DND-41 (cell line): Measurements from ENCODE around the gene SLC2A13.

Experiments
- ATAC-seq: fragments of 200-7000 bp; cut with Tn5 transposase; 3 replicates; pipeline ENCODE4 v1.9.1; 2021; ENCODE audit warnings: low read depth; ENCODE audit not compliant: insufficient read depth
- DNase-seq: peaks from one replicate; pipeline ENCODE4 v3.0.0-alpha.2; 2020
- H2AFZ ChIP-seq: 2 replicates; pipeline ENCODE4 v1.6.0; 2012; ENCODE audit warnings: low read depth, low read length
- H3K27ac ChIP-seq: 2 replicates; pipeline ENCODE4 v1.5.1; 2012; ENCODE audit warnings: low read length, inconsistent platforms
- H3K27me3 ChIP-seq: fragments of 200-600 bp; sonication (generic); 2 replicates; pipeline ENCODE4 v1.6.0; 2012; ENCODE audit warnings: low read length, mild to moderate bottlenecking, inconsistent platforms; ENCODE audit not compliant: insufficient read depth, poor library complexity
- H3K36me3 ChIP-seq: 2 replicates; pipeline ENCODE4 v1.5.1; 2012; ENCODE audit warnings: low read length, inconsistent platforms; ENCODE audit not compliant: insufficient read depth
- H3K4me1 ChIP-seq: 2 replicates; pipeline ENCODE4 v1.5.1; 2012; ENCODE audit warnings: mild to moderate bottlenecking, low read length; ENCODE audit not compliant: insufficient read depth
- H3K4me2 ChIP-seq: 2 replicates; pipeline ENCODE4 v1.6.0; 2012; ENCODE audit warnings: mild to moderate bottlenecking, moderate library complexity, low read length, inconsistent platforms; ENCODE audit not compliant: insufficient read depth
- H3K4me3 ChIP-seq, 2 experiments: fragments of 200-600 bp in 1 of 2; shearing (Covaris generic) in 1 of 2; 2 replicates each; pipeline ENCODE4 v1.5.1; 2012 to 2016; ENCODE audit warnings: inconsistent platforms in 2 of 2, low read length in 2 of 2, mild to moderate bottlenecking in 2 of 2, low read depth in 1 of 2, moderate library complexity in 1 of 2
- H3K79me2 ChIP-seq: 2 replicates; pipeline ENCODE4 v1.6.0; 2012; ENCODE audit warnings: low read length, inconsistent platforms; ENCODE audit not compliant: insufficient read depth
- H3K9ac ChIP-seq: 2 replicates; pipeline ENCODE4 v1.6.0; 2012; ENCODE audit warnings: low read depth, mild to moderate bottlenecking, inconsistent platforms, low read length, moderate library complexity
- H3K9me3 ChIP-seq: 2 replicates; pipeline ENCODE4 v1.5.1; 2012; ENCODE audit warnings: low read length, moderate library complexity, mild to moderate bottlenecking, inconsistent platforms; ENCODE audit not compliant: insufficient read depth, severe bottlenecking
- H4K20me1 ChIP-seq: 2 replicates; pipeline ENCODE4 v1.6.0; 2012; ENCODE audit warnings: low read length; ENCODE audit not compliant: insufficient read depth
- EZH2 ChIP-seq: IDR thresholded peaks from 3 replicates; pipeline ENCODE4 v1.6.1; 2012; ENCODE audit warnings: borderline replicate concordance, low read depth, mild to moderate bottlenecking, moderate library complexity, low read length, inconsistent platforms; ENCODE audit not compliant: severe bottlenecking
- TF ChIP-seq, protein P1 (sequence below): IDR thresholded peaks from 2 replicates; pipeline ENCODE4 v1.5.1; 2012; ENCODE audit warnings: borderline replicate concordance, low read length, moderate library complexity, mild to moderate bottlenecking; ENCODE audit not compliant: poor library complexity, severe bottlenecking; ENCODE audit errors: extremely low read depth

SLC2A13 gene

DNA sequence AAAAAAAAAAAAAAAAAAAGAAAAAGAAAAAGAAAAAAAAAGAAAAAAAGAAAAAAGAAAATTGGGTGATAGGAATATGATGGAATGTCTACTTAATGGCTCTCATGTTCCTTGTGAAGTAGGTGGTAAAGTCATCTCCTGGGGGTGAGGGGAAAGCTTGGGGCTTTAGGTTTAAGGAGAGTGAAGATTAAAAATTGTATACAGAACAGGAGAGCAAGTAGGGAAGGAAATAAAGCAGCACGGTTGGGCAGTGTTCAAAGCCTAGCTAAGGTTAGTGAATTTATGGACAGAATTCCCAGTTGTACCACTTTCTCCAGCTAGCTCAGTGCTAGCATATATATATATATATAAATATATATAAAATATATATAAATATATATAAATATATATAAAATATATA is 40.0 kb upstream of the SLC2A13 start:
- H3K9ac ChIP-seq, result no peak overlapping the region
- no peak overlapping the region for H3K27ac ChIP-seq
- no peaks in the 10 kb centered on the region for H3K79me2 ChIP-seq
- DNase-seq (no peak), ATAC-seq (no peak)
- H3K27me3 ChIP-seq, result no peaks in the 10 kb centered on the region
- H3K4me2 ChIP-seq, result no peak overlapping the region
- H2AFZ ChIP-seq, result no peak overlapping the region
- H4K20me1 ChIP-seq, result no peaks in the 10 kb centered on the region
- no peaks in the 10 kb centered on the region for H3K4me1 ChIP-seq
- H3K9me3 ChIP-seq, result no peaks in the 10 kb centered on the region
- no peak overlapping the region for H3K4me3 ChIP-seq
- no peak for TF ChIP-seq EZH2
- TF ChIP-seq, protein P1, sequence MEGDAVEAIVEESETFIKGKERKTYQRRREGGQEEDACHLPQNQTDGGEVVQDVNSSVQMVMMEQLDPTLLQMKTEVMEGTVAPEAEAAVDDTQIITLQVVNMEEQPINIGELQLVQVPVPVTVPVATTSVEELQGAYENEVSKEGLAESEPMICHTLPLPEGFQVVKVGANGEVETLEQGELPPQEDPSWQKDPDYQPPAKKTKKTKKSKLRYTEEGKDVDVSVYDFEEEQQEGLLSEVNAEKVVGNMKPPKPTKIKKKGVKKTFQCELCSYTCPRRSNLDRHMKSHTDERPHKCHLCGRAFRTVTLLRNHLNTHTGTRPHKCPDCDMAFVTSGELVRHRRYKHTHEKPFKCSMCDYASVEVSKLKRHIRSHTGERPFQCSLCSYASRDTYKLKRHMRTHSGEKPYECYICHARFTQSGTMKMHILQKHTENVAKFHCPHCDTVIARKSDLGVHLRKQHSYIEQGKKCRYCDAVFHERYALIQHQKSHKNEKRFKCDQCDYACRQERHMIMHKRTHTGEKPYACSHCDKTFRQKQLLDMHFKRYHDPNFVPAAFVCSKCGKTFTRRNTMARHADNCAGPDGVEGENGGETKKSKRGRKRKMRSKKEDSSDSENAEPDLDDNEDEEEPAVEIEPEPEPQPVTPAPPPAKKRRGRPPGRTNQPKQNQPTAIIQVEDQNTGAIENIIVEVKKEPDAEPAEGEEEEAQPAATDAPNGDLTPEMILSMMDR, result no peak
- no peaks in the 10 kb centered on the region for H3K36me3 ChIP-seq

GRCh38 chr12:40144023-40144422 is 38.1 kb upstream of the SLC2A13 start:
- H4K20me1 ChIP-seq, result no peaks in the 10 kb centered on the region
- H2AFZ ChIP-seq, result no peak overlapping the region
- ATAC-seq, result no peak
- H3K9ac ChIP-seq, result no peak overlapping the region
- no peak overlapping the region for H3K4me3 ChIP-seq
- no peaks in the 10 kb centered on the region for H3K36me3 ChIP-seq
- TF ChIP-seq, protein P1, result no peak
- no peak for TF ChIP-seq EZH2
- DNase-seq, result no peak
- no peaks in the 10 kb centered on the region for H3K9me3 ChIP-seq
- no peaks in the 10 kb centered on the region for H3K27me3 ChIP-seq
- no peak overlapping the region for H3K4me2 ChIP-seq
- no peak overlapping the region for H3K27ac ChIP-seq
- H3K79me2 ChIP-seq, result no peaks in the 10 kb centered on the region
- H3K4me1 ChIP-seq, result no peaks in the 10 kb centered on the region

DNA sequence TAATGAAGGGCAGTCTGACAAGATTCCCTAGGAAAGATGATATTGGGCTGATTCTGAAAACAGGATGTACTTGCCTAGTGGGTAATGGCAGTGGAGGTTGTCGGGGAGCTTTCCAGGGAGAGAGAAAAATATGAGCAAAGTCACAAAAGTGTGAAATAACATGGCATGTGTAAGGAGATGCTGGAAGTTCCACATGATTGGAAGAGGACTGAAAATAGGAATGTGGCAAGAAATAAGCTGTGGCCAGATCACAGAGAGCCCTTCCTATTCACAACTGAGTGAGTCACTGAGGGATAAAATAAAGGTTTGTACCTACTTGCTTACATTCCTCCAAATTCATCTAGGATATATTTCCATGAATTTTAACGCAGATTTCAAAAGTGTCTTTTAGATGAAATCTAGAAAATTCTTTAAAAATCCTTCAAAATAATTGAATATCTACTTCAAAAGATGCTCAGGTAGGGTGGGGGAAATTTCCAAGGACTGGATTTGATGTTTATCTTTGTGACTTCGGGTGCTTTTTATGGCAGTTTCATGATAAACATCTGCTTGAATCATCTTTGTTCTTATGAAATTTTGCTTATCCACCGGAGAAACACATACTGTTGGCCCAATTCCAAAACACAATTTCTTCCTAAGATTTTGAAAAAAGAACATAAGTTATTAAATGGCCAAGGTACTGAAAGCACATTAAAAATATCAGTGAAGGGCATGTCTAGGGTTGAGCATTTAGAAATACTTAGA is 36.3 kb upstream of the SLC2A13 start:
- no peak overlapping the region for H2AFZ ChIP-seq
- no peaks in the 10 kb centered on the region for H3K27me3 ChIP-seq
- no peaks in the 10 kb centered on the region for H4K20me1 ChIP-seq
- TF ChIP-seq, protein P1, result no peak
- TF ChIP-seq EZH2, result no peak
- H3K9me3 ChIP-seq, result no peaks in the 10 kb centered on the region
- H3K4me3 ChIP-seq, result no peak overlapping the region
- no peak overlapping the region for H3K27ac ChIP-seq
- no peak overlapping the region for H3K4me2 ChIP-seq
- DNase-seq, result no peak
- ATAC-seq, result no peak
- no peaks in the 10 kb centered on the region for H3K79me2 ChIP-seq
- peaks cover 1% of the 10 kb centered on the region; the same call in 1 of the 2 replicates for H3K4me1 ChIP-seq
- H3K36me3 ChIP-seq, result no peaks in the 10 kb centered on the region
- H3K9ac ChIP-seq, result no peak overlapping the region

DNA sequence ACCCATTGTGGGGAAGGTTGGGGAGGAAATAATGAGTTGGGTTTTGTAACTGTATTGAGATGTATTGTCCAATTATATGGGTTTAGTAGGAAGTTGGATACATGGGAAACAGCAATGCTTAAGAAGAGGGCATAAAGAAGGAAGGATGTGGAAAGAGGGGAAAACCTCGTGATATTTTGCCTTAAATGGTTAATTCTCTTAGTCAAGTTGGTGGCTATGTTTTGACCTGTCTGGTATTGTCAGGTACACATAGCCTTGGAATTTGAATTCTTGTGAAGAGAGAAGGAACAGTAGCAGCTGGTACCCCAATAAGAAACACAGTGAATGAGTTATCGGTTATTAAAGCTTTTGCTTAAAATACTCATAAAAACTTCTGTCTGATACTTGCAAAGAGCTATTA is 32.6 kb upstream of the SLC2A13 start:
- Histone ChIP-seq H3K4me2 (no peak overlapping the region), H2AFZ (no peak overlapping the region), H3K9me3 (no peaks in the 10 kb centered on the region), H3K79me2 (no peaks in the 10 kb centered on the region), H3K36me3 (no peaks in the 10 kb centered on the region), H3K4me3 (no peak overlapping the region), H3K27ac (no peak overlapping the region), H3K4me1 (peaks cover 2% of the 10 kb centered on the region; the same call in 1 of the 2 replicates), H3K27me3 (no peaks in the 10 kb centered on the region), H4K20me1 (no peaks in the 10 kb centered on the region), H3K9ac (no peak overlapping the region)
- no peak for ATAC-seq
- DNase-seq, result no peak
- TF ChIP-seq, protein P1, result no peak
- TF ChIP-seq EZH2, result no peak
